HCT116 (cell line): ENCODE data around the gene PRKG1.

Experiments used
- CEBPB ChIP-seq: IDR thresholded peaks from 2 replicates; pipeline ENCODE4 v1.6.1; 2012; ENCODE audit warnings: low read depth
- CTCF ChIP-seq, 3 experiments: fragments of 200-600 bp in 1 of 3; sonication (generic) in 1 of 3; IDR thresholded peaks in 2 of 3; conservative IDR thresholded peaks in 1 of 3; 2 replicates each; pipeline ENCODE4 v1.5.1; 2012 to 2017; ENCODE audit warnings: low read depth in 2 of 3, low read length in 2 of 3, antibody characterized with exemption in 1 of 3, borderline replicate concordance in 1 of 3, control low read depth in 1 of 3, mild to moderate bottlenecking in 1 of 3, mixed read lengths in 1 of 3, mixed run types in 1 of 3, moderate library complexity in 1 of 3; ENCODE audit not compliant: insufficient read depth in 1 of 3
- EZH2 ChIP-seq: fragments of 200-600 bp; sonication (generic); IDR thresholded peaks from 2 replicates; pipeline ENCODE4 v1.6.1; 2017; ENCODE audit warnings: antibody characterized with exemption, mixed run types
- EZH2phosphoT487 ChIP-seq: fragments of 200-600 bp; IDR thresholded peaks from 2 replicates; pipeline ENCODE4 v1.6.1; 2018; ENCODE audit warnings: antibody characterized with exemption, borderline replicate concordance
- FOSL1 ChIP-seq: IDR thresholded peaks from 2 replicates; pipeline ENCODE4 v1.6.1; 2012; ENCODE audit warnings: low read depth
- MAX ChIP-seq: IDR thresholded peaks from 2 replicates; pipeline ENCODE4 v1.6.1; 2012
- POLR2A ChIP-seq: IDR thresholded peaks from 2 replicates; pipeline ENCODE4 v1.7.0; 2011; ENCODE audit warnings: borderline replicate concordance; ENCODE audit not compliant: insufficient read depth, insufficient read length; ENCODE audit errors: extremely low read depth
- POLR2AphosphoS5 ChIP-seq: IDR thresholded peaks from 2 replicates; pipeline ENCODE4 v1.6.1; 2011; ENCODE audit warnings: mild to moderate bottlenecking, low read depth, low read length, moderate library complexity
- RAD21 ChIP-seq: IDR thresholded peaks from 2 replicates; pipeline ENCODE4 v1.6.1; 2012; ENCODE audit warnings: low read depth, mild to moderate bottlenecking
- SP1 ChIP-seq: IDR thresholded peaks from 2 replicates; pipeline ENCODE4 v1.6.1; 2012; ENCODE audit warnings: low read depth
- TCF7L2 ChIP-seq: IDR thresholded peaks from 2 replicates; pipeline ENCODE4 v1.7.0; 2011; ENCODE audit warnings: borderline replicate concordance, inconsistent platforms; ENCODE audit not compliant: insufficient read depth, insufficient read length; ENCODE audit errors: extremely low read depth
- YY1 ChIP-seq: IDR thresholded peaks from 2 replicates; pipeline ENCODE4 v1.6.1; 2011; ENCODE audit warnings: low read length, low read depth, moderate library complexity, mild to moderate bottlenecking; ENCODE audit not compliant: insufficient replicate concordance; ENCODE audit errors: extremely low read depth
- ZNF274 ChIP-seq: fragments of 200-500 bp; sonication (Bioruptor generic); IDR thresholded peaks from 2 replicates; pipeline ENCODE4 v1.6.1; 2014; ENCODE audit warnings: mild to moderate bottlenecking, low read depth, low read length, inconsistent platforms

GRCh38 chr10:52268790-52269189 is 1194.5 kb downstream of the PRKG1 start:
- TF ChIP-seq POLR2A (no peak), CTCF (IDR thresholded peaks at IDR 0.05 in 2 of 3, conservative IDR thresholded peaks at IDR 0.05 in 1 of 3; ENCODE audit: borderline replicate concordance in 1 of 3, insufficient read depth in 1 of 3, low read depth in 2 of 3, low read length in 2 of 3) (no peak), CEBPB (no peak), YY1 (no peak), EZH2 (no peak), POLR2AphosphoS5 (no peak), SP1 (no peak), TCF7L2 (no peak), EZH2phosphoT487 (no peak), FOSL1 (no peak), MAX (no peak), RAD21 (no peak), ZNF274 (no peak)
